ENCODE data around the gene SMAD6.

SMAD6 gene

GRCh38 chr15:66801266-66801665 lies 99.2 kb downstream of the SMAD6 start:
- no peak for DNase-seq

GRCh38 chr15:66802025-66803001 lies 100.3 kb downstream of the SMAD6 start:
- no peak for DNase-seq

GRCh38 chr15:66803182-66803729 lies 101.2 kb downstream of the SMAD6 start:
- DNase-seq, result no peak

GRCh38 chr15:66803749-66804148 lies 101.7 kb downstream of the SMAD6 start:
- DNase-seq, result no peak

- DNase-seq, result no peak
Measured at GRCh38 chr15:66805202-66805885, 103.3 kb downstream of the SMAD6 start.

GRCh38 chr15:66808181-66808824 lies 106.3 kb downstream of the SMAD6 start:
- DNase-seq, result no peak

- no peak for DNase-seq
Measured at GRCh38 chr15:66809664-66810063, 107.6 kb downstream of the SMAD6 start.

GRCh38 chr15:66815318-66815717 lies 113.3 kb downstream of the SMAD6 start:
- DNase-seq, result no peak

GRCh38 chr15:66816201-66816600 lies 114.2 kb downstream of the SMAD6 start:
- no peak for DNase-seq

- no peak for DNase-seq
Measured at GRCh38 chr15:66819084-66819483, 117.0 kb downstream of the SMAD6 start.

GRCh38 chr15:66820481-66821176 lies 118.6 kb downstream of the SMAD6 start:
- DNase-seq, result no peak

GRCh38 chr15:66821307-66821706 lies 119.3 kb downstream of the SMAD6 start:
- DNase-seq, result no peak

- DNase-seq, result no peak
Measured at GRCh38 chr15:66822114-66822513, 120.1 kb downstream of the SMAD6 start.

- no peak for DNase-seq
Measured at GRCh38 chr15:66822576-66822975, 120.5 kb downstream of the SMAD6 start.

GRCh38 chr15:66823601-66824000 lies 121.6 kb downstream of the SMAD6 start:
- DNase-seq, result no peak

GRCh38 chr15:66824424-66824823 lies 122.4 kb downstream of the SMAD6 start:
- no peak for DNase-seq

GRCh38 chr15:66825139-66825538 lies 123.1 kb downstream of the SMAD6 start:
- DNase-seq, result no peak

- DNase-seq, result no peak
Measured at GRCh38 chr15:66825731-66826130, 123.7 kb downstream of the SMAD6 start.

GRCh38 chr15:66826507-66826906 lies 124.5 kb downstream of the SMAD6 start:
- no peak for DNase-seq

GRCh38 chr15:66827039-66827697 lies 125.1 kb downstream of the SMAD6 start:
- DNase-seq, result no peak

GRCh38 chr15:66827698-66828055 lies 125.6 kb downstream of the SMAD6 start:
- no peak for DNase-seq

All from CD4-positive, alpha-beta T cell treated with Interleukin-10 for 1 hour (primary cell).